Head of caudate nucleus (tissue), 42 donors: Measurements from ENCODE around the gene PRSS23.
"Not testable (repeated sequence)": the region's sequence is repeated elsewhere in the genome, so short reads cannot be mapped to it uniquely, and the experiment has no call there.

Source experiments
- DNase-seq, 42 donors: peaks; one replicate each; pipeline versions ENCODE4 v3.0.0 to v3.0.0-alpha.2; 2020 to 2021; ENCODE audit warnings: mixed read lengths in 7 of 42
- intact Hi-C: fragments of 100-400 bp; cut with DNase I; formaldehyde crosslinking; loops from one replicate; pipeline ENCODE4 v1.15.0; 2022

Gene PRSS23, protein sequence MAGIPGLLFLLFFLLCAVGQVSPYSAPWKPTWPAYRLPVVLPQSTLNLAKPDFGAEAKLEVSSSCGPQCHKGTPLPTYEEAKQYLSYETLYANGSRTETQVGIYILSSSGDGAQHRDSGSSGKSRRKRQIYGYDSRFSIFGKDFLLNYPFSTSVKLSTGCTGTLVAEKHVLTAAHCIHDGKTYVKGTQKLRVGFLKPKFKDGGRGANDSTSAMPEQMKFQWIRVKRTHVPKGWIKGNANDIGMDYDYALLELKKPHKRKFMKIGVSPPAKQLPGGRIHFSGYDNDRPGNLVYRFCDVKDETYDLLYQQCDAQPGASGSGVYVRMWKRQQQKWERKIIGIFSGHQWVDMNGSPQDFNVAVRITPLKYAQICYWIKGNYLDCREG

DNA sequence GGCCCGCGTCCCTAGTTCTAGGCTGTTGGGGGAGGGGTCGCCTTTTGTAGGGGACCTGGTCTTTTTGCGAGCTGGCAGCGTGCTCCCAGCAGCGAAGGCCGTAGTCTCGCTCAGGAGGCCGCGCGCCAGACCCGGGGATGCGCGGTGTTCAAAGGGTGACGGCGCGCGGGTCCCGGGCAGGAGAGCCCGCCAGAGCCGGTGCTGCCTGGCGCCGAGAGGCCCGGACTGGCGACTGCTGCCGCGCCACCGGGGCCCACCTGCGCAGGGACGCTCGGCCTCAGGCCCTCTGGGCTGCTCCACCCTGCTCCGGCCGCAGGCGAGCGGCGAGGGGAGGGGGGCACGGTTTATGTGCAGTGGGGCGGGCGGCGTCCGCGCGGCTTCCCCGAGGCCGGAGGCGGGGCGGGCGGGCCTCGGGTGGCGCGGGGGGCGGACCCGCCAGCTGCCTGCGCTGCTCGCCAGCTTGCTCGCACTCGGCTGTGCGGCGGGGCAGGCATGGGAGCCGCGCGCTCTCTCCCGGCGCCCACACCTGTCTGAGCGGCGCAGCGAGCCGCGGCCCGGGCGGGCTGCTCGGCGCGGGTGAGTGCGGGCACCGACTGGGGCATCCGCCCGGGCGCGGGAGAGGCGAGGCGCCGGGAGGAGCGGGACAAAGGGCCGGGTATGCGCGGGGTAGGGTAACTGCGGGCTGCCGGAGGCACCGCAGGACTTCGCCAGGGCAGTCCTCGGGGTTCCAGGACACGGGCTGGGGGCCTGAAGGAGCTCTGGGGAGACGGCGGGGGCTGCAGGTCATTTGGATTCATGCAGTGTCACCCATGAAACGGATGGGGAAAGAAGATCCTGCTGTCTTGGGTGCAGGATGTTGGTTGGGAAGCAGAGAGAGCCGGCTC lies at the start of gene PRSS23:
TSS of gene PRSS23 (plus strand) at position 467 of the 884 bp plus-strand sequence. CDS start 7,102 bp downstream, outside the sequence.
- intact Hi-C loops, result loop anchor here (10.0 kb wide), 1 partner anchor 126 kb away; the partner anchor contains the start of gene ME3
- peak in 37 of 42 donors; percentile 9 to 75 (median 39) for DNase-seq

DNA sequence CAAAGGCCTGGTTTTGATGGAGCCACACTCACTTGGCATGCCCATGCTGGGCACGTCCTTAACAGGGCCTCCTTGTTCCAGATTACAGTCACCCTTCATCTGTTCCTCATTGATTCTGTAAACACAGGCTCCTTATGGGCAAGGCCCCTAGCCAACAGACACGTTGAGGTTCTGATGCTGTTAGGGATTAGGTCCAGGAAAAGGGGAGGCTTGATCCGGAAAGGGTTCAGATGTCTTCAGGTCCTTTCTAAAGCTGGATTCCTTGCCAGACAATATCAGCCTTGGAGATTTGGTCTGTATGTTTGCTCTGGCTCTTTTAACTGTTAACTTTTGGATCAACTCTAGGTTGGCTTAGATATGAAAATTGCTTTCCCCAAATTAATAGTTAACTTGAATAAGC lies 46.9 kb upstream of the PRSS23 start:
- intact Hi-C loops, result no loop called here
- DNase-seq, result no peak

DNA sequence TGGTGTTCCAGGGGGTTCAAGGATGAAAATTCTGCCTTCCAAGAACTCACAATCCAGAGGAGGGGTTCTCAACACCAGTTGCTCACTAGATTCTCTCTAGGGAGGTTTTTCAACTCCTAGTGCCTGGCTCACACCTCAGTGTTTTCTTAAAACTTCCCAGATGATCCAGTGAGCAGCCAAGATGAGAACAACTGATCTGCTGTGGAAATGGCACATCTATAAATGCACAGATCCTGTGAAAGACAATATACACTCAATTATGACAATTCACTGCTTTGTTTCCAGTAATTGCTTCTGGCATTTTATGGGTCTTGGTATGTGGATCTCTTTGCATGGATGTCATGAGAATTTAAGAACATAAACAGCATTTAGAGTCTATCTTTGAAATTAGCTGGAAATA lies 45.2 kb upstream of the PRSS23 start:
- DNase-seq, result no peak
- intact Hi-C loops, result no loop called here

DNA sequence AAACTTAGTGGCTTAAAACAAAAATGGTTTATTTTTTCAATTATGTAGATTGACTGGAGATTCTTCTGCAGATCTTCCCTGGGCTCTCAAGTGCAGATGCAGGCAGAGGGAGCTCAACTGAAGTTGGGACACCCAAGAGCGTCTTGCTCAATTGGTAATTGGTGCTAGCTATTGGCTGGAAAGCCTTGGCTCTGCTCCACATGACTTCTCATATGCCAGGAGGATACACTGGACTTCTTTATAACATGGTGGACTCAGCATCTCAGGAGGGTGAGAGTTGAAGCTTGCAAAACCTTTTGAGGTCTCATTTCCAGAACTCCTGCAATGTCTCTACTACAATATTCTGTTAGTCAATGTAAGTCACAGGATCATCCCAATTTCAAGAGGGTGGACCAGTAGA lies 42.2 kb upstream of the PRSS23 start:
- intact Hi-C loops, result no loop called here
- DNase-seq, result no peak

DNA sequence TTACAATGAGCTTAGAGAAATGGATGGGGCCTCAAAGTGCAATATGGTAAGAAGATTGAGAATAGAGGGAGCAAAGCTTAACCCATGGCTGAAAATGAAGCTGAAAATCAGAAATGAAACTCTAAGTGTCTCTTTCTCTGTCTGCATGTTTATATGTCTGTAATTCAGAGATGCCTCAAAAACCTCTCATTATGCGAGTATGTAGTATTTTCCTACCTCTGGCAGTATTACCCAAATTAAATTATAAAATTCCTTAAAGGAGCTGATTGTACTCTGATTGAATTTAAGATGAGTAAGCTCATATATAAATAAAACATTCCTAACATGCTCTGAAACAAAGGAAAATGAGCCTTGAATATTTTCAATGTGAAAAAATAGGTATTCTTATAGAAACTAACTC lies 39.8 kb upstream of the PRSS23 start:
- intact Hi-C loops, result no loop called here
- DNase-seq, result no peak

DNA sequence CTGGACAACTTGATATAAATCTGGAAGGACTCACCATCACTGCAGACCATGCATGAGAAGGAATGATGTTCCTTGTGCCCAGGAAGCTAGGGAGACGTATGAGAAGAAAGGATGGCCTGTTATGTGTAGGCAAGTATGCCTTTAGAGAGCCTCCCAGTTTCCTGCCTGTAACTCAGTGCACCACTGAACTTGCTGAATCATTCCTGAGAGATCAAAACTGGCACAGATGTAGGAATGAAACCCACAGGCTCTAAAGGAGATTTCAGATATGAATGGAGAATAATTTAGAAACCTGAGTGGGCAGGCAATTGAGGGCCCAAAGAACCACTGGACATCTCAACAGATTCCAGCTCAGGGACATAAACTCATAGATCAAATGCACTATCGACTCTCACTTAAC lies 38.4 kb upstream of the PRSS23 start:
- no peak for DNase-seq
- intact Hi-C loops, result no loop called here

DNA sequence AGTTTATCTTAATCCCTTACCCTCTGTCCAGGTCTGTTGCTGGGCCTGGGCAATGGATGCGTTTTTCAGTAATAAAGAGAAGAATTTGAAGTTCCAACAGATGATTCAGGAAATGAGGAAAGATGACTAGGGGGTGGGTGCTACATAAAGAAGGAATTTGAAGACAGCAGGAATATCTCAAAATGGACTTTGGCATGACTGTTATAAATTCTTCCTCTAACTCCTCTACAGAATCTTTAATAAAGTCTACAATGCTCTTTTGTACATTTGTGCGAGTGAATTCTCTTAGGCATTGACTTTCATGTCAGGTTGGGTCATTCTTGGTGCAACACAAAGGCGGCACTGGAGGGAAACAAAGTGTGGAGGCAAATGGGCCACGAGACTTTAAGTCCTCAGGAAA lies 35.1 kb upstream of the PRSS23 start:
- DNase-seq, result no peak
- intact Hi-C loops, result no loop called here

DNA sequence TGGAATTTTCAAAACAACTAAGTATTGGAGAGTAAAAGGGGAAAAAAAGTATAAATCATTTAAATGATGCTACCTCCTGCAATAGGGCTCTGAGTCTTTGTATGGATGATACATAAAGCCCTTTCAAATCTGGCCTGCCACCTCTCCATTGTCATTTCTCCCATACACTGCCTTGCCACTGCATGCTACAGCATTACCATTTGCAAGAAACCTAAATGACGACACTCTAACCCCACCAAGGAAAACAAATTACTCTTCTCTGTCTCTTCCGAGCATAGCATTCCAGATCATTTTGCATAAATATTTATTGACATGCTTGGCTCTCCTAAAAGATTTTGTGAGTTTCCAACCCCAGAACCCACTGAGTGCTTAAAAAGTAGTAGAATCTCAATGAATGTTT lies 34.5 kb upstream of the PRSS23 start:
- intact Hi-C loops, result no loop called here

DNA sequence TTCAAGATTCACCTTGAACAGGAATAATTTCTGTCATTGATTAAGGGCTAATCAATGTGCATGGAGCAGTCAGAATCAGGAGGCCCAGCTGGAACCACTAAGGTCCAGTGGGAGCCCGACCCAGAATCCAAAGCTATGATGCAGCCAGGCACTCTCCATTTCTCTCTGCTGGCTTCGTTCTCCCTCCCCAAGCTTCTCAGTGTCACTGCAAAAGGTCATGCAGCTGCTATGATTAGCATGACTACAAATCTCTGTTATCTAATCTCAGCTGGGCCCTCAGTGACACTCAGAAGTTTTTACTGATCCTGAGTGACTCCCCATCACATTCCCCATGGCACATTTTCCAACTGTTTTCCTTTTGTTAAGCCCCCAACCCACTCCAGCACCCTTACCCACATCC lies 31.1 kb upstream of the PRSS23 start:
- no peak for DNase-seq
- intact Hi-C loops, result no loop called here

More for the DNA sequence above, 34.5 kb upstream of the PRSS23 start:
- no peak for DNase-seq

DNA sequence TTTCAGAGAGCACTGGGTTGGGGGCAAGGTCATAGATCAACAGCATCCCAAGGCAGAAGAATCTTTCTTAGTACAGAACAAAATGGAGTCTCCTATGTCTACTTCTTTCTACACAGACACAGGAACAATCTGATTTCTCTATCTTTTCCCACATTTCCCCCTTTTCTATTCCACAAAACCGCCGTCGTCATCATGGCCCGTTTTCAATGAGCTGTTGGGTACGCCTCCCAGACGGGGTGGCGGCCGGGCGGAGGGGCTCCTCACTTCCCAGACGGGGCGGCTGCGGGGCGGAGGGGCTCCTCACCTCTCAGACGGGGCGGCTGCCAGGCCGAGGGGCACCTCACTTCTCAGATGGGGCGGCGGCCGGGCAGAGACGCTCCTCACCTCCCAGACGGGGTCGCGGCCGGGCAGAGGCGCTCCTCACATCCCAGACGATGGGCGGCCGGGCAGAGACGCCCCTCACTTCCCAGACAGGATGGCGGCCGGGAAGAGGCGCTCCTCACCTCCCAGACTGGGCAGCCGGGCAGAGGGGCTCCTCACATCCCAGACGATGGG lies 29.8 kb upstream of the PRSS23 start:
- intact Hi-C loops, result not testable (repeated sequence)

DNA sequence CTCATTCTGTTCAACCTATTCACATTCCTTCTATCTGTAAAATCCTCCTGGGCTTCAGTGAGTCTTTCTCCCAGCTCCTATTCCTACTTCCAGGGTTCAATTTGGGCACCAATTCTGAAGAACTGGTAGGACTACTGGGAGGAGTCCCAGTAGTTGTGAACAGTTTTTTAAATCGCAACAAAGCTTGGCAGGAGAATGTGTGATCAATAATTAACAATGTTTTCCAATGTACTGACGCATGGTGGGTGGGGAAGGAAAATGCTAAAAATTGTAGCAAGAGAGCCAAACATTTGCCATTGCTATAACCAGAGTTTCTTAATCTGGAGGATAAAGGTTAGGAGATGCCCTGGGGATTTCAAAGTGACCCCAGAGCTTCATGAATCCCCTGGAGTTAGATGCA lies 27.3 kb upstream of the PRSS23 start:
- intact Hi-C loops, result no loop called here
- no peak for DNase-seq

More for the DNA sequence above, 29.8 kb upstream of the PRSS23 start:
- DNase-seq, result not testable (repeated sequence)

DNA sequence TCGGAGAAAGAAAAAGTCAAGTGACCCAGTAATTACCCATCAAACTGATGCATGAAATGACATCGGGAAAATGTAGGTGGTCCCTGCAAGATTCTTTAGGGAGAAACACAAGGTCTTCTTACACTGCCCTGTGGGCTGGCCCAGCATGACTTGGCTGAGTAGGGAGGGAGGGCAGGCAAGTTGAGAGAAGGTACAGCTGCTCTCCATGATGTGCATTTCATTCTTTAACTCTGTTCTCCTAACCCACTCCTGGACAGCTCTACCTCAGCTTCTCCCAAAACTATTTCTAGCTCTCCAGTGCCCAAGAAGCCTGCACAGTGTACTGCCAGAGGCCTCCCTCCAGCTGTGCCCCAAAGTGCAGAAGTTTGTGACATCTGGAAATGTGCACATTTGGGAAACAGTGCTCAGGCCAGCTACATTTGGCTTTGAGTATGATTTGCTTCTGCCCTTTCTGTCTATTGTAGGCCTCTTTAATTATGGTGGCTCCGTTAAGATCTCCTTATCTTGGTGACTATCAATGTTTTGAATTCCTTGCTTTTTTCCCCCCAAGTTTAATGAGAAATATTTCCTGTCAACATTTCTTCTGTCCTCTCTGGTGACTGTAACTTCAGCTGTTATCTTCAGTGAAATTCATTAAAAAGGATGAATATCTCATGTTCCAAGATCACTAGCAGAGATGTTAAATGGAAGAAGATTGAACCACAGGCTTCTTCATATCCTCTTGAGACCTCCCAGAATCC lies 26.7 kb upstream of the PRSS23 start:
- DNase-seq, result no peak
- intact Hi-C loops, result no loop called here

DNA sequence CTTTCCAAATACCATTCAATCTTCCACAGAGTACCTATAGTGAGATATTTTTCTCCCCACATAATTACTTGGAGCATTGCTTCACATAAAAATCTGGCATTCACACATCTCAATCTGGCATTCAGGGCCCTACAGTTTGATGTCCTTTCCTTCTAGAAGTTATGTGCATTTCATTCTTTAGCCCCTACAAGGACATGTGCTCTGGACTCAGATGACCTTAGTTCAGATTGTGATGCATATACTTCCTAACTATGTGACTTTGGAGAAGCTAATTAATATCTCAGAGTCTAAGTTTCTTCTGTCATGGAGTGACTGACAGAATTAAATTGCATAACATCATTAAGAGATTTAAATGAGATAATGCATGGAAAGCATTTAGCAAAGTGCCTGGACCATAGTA lies 25.9 kb upstream of the PRSS23 start:
- no peak for DNase-seq
- intact Hi-C loops, result no loop called here

DNA sequence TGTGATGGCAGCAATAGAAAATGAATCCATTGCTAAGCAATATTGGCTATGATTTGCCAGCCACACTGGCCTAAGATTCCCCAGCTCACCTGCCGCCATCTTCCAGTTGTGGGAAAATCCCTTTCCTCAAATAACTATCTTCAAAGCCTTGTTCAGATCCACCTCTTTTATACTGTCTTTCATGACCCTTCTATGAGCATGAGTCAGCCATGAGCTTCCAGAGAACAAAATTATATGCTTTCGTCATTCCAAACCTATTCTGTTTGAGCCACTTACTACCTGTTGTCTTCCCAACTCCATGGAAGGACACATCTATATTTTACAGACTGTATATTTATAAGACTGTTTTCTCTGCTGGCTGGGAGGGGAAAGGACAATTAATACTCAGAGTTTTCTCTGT lies 25.0 kb upstream of the PRSS23 start:
- DNase-seq, result no peak
- intact Hi-C loops, result no loop called here

DNA sequence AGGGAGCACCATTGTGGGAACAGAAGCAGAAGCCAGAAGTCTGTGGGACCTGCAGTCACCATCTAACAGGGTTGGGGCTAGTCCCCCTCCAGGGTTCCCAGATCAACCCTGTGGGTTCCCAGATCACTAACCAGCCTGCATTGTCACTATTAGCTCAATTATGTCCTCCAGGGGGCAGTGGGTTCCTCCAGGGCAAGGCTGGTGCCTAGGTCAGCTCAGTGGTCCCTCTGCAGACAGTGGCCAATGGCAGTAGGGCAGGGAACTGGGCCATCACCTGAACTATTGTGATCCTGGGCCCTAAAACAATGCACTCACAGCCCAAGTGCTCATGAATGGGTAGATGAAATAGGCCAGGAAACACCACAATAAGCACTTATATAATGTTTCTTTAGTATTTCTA lies 18.8 kb upstream of the PRSS23 start:
- intact Hi-C loops, result no loop called here
- no peak for DNase-seq

DNA sequence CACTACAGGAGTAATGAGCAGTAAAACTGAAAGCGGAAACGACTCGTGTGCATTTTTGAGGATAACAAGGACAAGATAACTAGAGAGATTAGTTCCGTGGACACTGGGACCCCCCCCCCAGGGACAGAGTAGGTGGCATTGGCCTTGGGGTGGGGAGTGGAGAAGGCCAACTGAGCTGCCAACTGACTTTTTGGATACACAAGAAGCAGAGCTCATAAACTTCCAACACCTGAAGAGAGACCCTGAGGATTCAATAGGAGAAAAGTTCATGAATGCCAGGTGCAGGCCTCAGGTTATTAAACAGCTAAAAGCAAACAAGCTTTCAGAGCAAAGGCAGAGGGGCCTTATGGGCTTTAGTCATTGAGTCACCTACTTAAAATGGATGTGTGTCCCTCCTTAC lies 17.6 kb upstream of the PRSS23 start:
- DNase-seq, result no peak
- intact Hi-C loops, result no loop called here

DNA sequence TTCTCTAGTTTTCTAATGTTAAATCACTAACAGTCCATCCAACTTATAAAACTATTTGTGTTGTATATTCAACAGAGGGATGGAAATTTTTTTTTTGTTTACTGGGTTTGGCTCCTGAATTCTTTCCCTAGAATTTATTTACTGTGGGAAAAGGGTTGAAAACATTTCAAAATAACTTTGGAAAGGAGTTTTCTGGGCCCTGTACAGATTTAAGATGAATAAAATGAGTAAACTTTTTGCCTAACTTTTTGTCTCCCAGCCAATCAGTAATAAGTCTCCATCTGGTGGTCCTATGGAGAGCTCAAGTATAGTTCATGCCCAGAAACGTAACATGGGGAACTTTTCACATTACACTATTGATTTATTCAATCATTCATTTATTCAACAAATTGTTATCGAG lies 16.7 kb upstream of the PRSS23 start:
- intact Hi-C loops, result no loop called here
- no peak for DNase-seq

DNA sequence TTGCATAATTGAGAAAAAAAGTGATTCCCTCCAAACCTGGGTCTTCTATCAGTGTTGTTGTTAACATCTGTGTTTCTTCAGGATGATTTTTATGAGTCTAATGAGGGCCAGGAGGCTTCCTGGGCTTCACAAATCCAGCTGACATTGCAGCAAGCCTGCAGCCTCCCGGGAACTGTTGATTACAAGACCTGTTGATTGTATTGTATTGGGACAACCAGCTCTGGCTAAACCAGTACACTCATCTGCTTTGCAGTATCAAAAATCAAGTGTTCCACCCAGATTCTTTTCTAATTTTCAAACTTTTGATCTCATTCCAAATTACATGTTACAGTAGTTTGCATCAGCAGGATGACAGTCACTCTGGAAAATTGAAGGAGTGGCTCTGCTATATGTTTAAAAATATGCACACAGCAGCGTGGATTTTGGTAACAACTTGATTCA lies 16.1 kb upstream of the PRSS23 start:
- intact Hi-C loops, result no loop called here
- DNase-seq, result no peak

DNA sequence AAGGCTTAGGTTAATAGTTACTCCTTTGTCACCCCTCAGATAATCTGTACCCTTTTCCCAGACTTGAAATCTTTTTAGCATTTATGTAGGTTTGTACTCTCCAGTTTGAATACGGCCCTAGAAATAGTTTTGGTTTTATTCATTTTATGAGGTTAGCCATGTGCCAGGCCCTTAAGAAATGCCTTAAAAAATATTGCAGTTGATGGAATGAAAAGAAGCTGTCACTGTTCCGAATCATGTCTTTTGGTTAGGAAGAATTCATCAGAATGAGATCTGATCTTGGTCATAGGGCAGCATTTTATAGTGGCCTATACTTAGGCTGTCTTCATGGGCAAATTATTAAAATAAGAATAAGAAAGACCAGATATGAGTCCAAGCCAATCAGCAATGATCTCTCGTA lies 14.8 kb upstream of the PRSS23 start:
- no peak for DNase-seq
- intact Hi-C loops, result no loop called here
